KMS-11 (cell line): ENCODE measurements around the gene FREM3.

Experiments used
- H2AFZ ChIP-seq: fragments of 200-600 bp; sonication (generic); 2 replicates; pipeline ENCODE4 v1.6.1; 2016; ENCODE audit warnings: antibody characterized with exemption, mixed run types, low read depth
- H3K27ac ChIP-seq: fragments of 200-600 bp; sonication (generic); 2 replicates; pipeline ENCODE4 v1.6.1; 2016; ENCODE audit warnings: mild to moderate bottlenecking, mixed run types
- H3K27me3 ChIP-seq: fragments of 200-600 bp; sonication (generic); 2 replicates; pipeline ENCODE4 v1.6.1; 2017; ENCODE audit warnings: mild to moderate bottlenecking, low read depth, mixed run types, moderate library complexity; ENCODE audit not compliant: insufficient read depth
- H3K36me3 ChIP-seq: fragments of 200-600 bp; sonication (generic); 2 replicates; pipeline ENCODE4 v1.6.1; 2017; ENCODE audit warnings: mild to moderate bottlenecking, mixed run types; ENCODE audit not compliant: insufficient read depth
- H3K4me1 ChIP-seq: fragments of 200-600 bp; sonication (generic); 2 replicates; pipeline ENCODE4 v1.6.1; 2016; ENCODE audit warnings: mild to moderate bottlenecking, low read depth, mixed run types; ENCODE audit not compliant: poor library complexity, severe bottlenecking
- H3K4me2 ChIP-seq: fragments of 200-600 bp; sonication (generic); 2 replicates; pipeline ENCODE4 v1.7.0; 2016; ENCODE audit warnings: mild to moderate bottlenecking, mixed run types
- H3K4me3 ChIP-seq: fragments of 200-600 bp; sonication (generic); IDR thresholded peaks from 2 replicates; pipeline ENCODE4 v1.6.1; 2017; ENCODE audit warnings: low read depth, low read length, mixed read lengths; ENCODE audit not compliant: insufficient read depth
- H3K79me2 ChIP-seq: fragments of 200-600 bp; sonication (generic); 2 replicates; pipeline ENCODE4 v1.6.1; 2016; ENCODE audit warnings: low read depth, mixed run types; ENCODE audit not compliant: insufficient read depth
- H3K9ac ChIP-seq: fragments of 200-600 bp; sonication (generic); 2 replicates; pipeline ENCODE4 v1.6.1; 2016; ENCODE audit warnings: mild to moderate bottlenecking, mixed run types
- H4K20me1 ChIP-seq: fragments of 200-600 bp; sonication (generic); 2 replicates; pipeline ENCODE4 v1.6.1; 2016; ENCODE audit warnings: mild to moderate bottlenecking, mixed run types; ENCODE audit not compliant: insufficient read depth
- CTCF ChIP-seq: fragments of 200-600 bp; sonication (generic); conservative IDR thresholded peaks from 2 replicates; pipeline ENCODE4 v1.6.1; 2017; ENCODE audit warnings: low read depth, mild to moderate bottlenecking, antibody characterized with exemption, low read length, moderate library complexity, mixed read lengths

Gene FREM3

GRCh38 chr4:143713955-143714625 is 13.6 kb upstream of the FREM3 start:
- H3K4me2 ChIP-seq = no peak overlapping the region
- no peaks in the 10 kb centered on the region for H3K79me2 ChIP-seq
- H3K4me1 ChIP-seq = no peaks in the 10 kb centered on the region
- H2AFZ ChIP-seq = no peak overlapping the region
- TF ChIP-seq CTCF = no peak
- no peaks in the 10 kb centered on the region for H3K36me3 ChIP-seq
- no peak overlapping the region for H3K4me3 ChIP-seq
- H3K27me3 ChIP-seq = no peaks in the 10 kb centered on the region
- H3K27ac ChIP-seq = no peak overlapping the region
- H4K20me1 ChIP-seq = no peaks in the 10 kb centered on the region
- H3K9ac ChIP-seq = no peak overlapping the region

GRCh38 chr4:143713553-143713952 is 13.1 kb upstream of the FREM3 start:
- no peaks in the 10 kb centered on the region for H4K20me1 ChIP-seq
- H3K27me3 ChIP-seq = no peaks in the 10 kb centered on the region
- no peak overlapping the region for H3K4me3 ChIP-seq
- no peak overlapping the region for H2AFZ ChIP-seq
- H3K27ac ChIP-seq = no peak overlapping the region
- TF ChIP-seq CTCF = no peak
- H3K9ac ChIP-seq = no peak overlapping the region
- H3K79me2 ChIP-seq = no peaks in the 10 kb centered on the region
- no peak overlapping the region for H3K4me2 ChIP-seq
- no peaks in the 10 kb centered on the region for H3K36me3 ChIP-seq
- H3K4me1 ChIP-seq = no peaks in the 10 kb centered on the region

- Histone ChIP-seq H3K4me3 (no peak overlapping the region), H3K79me2 (no peaks in the 10 kb centered on the region), H3K4me2 (no peak overlapping the region), H3K27me3 (no peaks in the 10 kb centered on the region), H3K27ac (no peak overlapping the region), H4K20me1 (no peaks in the 10 kb centered on the region), H3K9ac (no peak overlapping the region), H2AFZ (no peak overlapping the region), H3K4me1 (no peaks in the 10 kb centered on the region), H3K36me3 (no peaks in the 10 kb centered on the region)
- TF ChIP-seq CTCF = no peak
Observed at GRCh38 chr4:143712155-143712550, 11.7 kb upstream of the FREM3 start.

GRCh38 chr4:143711543-143712154 is 11.2 kb upstream of the FREM3 start:
- Histone ChIP-seq H3K36me3 (no peaks in the 10 kb centered on the region), H3K4me3 (no peak overlapping the region), H3K4me2 (no peak overlapping the region), H3K4me1 (no peaks in the 10 kb centered on the region), H2AFZ (no peak overlapping the region), H3K79me2 (no peaks in the 10 kb centered on the region), H4K20me1 (no peaks in the 10 kb centered on the region), H3K27ac (no peak overlapping the region), H3K9ac (no peak overlapping the region), H3K27me3 (no peaks in the 10 kb centered on the region)
- no peak for TF ChIP-seq CTCF
